ENCODE data around the gene SYNE2. TPM values are rescaled to one million over a fixed set of nuclear protein-coding genes. Genes with fewer than 3 reads are reported as not detected.

SYNE2 gene
- total and polyA plus RNA-seq, 10 of the 15 experiments (the other 5 are each of a cell fraction or from before 2014, with no cell fraction given): 2.1 to 52.7 (median 38.1) TPM

DNA sequence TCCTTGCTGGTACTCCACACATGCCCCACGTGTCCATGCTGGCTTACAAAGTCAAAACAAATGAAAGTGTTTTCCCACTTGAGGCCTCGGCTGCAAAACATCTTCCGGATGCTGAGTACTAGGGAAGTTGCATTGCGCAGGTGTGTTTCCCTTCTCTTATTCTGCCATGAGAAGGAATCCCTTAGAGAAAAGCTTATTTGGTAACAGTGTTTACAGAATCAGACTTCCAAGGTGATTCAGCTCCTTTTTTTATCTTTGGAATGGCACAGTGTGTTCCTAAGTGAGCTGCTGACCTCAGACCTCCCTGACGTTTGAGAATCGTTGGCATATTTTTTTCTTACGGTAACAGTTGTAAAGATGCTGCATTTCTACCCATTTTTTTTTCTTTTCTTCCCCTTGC lies 230.0 kb downstream of the SYNE2 start:
- no peaks in the 10 kb centered on the region for H3K27me3 ChIP-seq (replicated peaks in 1 of 2; ENCODE audit: control insufficient read depth in 2 of 2, insufficient read depth in 2 of 2, low read length in 1 of 2)
- SMC1A ChIA-PET (ENCODE audit: uncharacterized antibody, unreplicated experiment): interaction anchor here (1.6 kb wide), 1 partner anchor 11 kb away, joined by 3 read pairs; no protein-coding TSS in a partner anchor
- no peak overlapping the region for H3K4me2 ChIP-seq (ENCODE audit: control insufficient read depth, insufficient read depth)
- FAIRE-seq (no peak), ATAC-seq (no peak), DNase-seq (ENCODE audit: low read depth, low spot score) (no peak)
- TF ChIP-seq, protein P1, sequence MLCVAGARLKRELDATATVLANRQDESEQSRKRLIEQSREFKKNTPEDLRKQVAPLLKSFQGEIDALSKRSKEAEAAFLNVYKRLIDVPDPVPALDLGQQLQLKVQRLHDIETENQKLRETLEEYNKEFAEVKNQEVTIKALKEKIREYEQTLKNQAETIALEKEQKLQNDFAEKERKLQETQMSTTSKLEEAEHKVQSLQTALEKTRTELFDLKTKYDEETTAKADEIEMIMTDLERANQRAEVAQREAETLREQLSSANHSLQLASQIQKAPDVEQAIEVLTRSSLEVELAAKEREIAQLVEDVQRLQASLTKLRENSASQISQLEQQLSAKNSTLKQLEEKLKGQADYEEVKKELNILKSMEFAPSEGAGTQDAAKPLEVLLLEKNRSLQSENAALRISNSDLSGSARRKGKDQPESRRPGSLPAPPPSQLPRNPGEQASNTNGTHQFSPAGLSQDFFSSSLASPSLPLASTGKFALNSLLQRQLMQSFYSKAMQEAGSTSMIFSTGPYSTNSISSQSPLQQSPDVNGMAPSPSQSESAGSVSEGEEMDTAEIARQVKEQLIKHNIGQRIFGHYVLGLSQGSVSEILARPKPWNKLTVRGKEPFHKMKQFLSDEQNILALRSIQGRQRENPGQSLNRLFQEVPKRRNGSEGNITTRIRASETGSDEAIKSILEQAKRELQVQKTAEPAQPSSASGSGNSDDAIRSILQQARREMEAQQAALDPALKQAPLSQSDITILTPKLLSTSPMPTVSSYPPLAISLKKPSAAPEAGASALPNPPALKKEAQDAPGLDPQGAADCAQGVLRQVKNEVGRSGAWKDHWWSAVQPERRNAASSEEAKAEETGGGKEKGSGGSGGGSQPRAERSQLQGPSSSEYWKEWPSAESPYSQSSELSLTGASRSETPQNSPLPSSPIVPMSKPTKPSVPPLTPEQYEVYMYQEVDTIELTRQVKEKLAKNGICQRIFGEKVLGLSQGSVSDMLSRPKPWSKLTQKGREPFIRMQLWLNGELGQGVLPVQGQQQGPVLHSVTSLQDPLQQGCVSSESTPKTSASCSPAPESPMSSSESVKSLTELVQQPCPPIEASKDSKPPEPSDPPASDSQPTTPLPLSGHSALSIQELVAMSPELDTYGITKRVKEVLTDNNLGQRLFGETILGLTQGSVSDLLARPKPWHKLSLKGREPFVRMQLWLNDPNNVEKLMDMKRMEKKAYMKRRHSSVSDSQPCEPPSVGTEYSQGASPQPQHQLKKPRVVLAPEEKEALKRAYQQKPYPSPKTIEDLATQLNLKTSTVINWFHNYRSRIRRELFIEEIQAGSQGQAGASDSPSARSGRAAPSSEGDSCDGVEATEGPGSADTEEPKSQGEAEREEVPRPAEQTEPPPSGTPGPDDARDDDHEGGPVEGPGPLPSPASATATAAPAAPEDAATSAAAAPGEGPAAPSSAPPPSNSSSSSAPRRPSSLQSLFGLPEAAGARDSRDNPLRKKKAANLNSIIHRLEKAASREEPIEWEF (IDR thresholded peaks at IDR 0.05; ENCODE audit: insufficient replicate concordance, low read depth, low read length): no peak
- TF ChIP-seq ZNF622 (IDR thresholded peaks at IDR 0.05) (no peak), STAT3 (IDR thresholded peaks at IDR 0.05; ENCODE audit: low read depth, low read length) (no peak), PML (IDR thresholded peaks at IDR 0.05; ENCODE audit: low read length) (no peak), STAT1 (conservative IDR thresholded peaks at IDR 0.05) (no peak), BMI1 (IDR thresholded peaks at IDR 0.05; ENCODE audit: borderline replicate concordance) (no peak), PAX5 (IDR thresholded peaks at IDR 0.05; ENCODE audit: borderline replicate concordance, low read depth, low read length) (no peak), HDGF (IDR thresholded peaks at IDR 0.05) (no peak), BACH1 (IDR thresholded peaks at IDR 0.05; ENCODE audit: borderline replicate concordance) (no peak), MXI1 (IDR thresholded peaks at IDR 0.05; ENCODE audit: low read depth, low read length) (no peak), SMAD5 (IDR thresholded peaks at IDR 0.05; ENCODE audit: low read depth) (no peak), SUPT20H (IDR thresholded peaks at IDR 0.05; ENCODE audit: borderline replicate concordance, control insufficient read depth, low read depth, low read length) (no peak), CBFB (IDR thresholded peaks at IDR 0.05; ENCODE audit: low read depth) (no peak), RAD51 (IDR thresholded peaks at IDR 0.05) (no peak), CHD1 (IDR thresholded peaks at IDR 0.05; ENCODE audit: low read depth, low read length) (no peak), HCFC1 (IDR thresholded peaks at IDR 0.05; ENCODE audit: low read length) (no peak), LARP7 (IDR thresholded peaks at IDR 0.05) (no peak), SP1 (IDR thresholded peaks at IDR 0.05; ENCODE audit: low read depth, low read length) (no peak), ZSCAN29 (IDR thresholded peaks at IDR 0.05) (no peak)
- TF ChIP-seq, protein P2, sequence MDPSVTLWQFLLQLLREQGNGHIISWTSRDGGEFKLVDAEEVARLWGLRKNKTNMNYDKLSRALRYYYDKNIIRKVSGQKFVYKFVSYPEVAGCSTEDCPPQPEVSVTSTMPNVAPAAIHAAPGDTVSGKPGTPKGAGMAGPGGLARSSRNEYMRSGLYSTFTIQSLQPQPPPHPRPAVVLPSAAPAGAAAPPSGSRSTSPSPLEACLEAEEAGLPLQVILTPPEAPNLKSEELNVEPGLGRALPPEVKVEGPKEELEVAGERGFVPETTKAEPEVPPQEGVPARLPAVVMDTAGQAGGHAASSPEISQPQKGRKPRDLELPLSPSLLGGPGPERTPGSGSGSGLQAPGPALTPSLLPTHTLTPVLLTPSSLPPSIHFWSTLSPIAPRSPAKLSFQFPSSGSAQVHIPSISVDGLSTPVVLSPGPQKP (IDR thresholded peaks at IDR 0.05; ENCODE audit: low read depth, low read length): no peak
- H3K9me3 ChIP-seq (replicated peaks; ENCODE audit: control insufficient read depth, insufficient read depth, low read length): no peaks in the 10 kb centered on the region
- no peaks in the 10 kb centered on the region for H3K79me2 ChIP-seq (ENCODE audit: control insufficient read depth, insufficient read depth, low read length)
- H4K20me1 ChIP-seq (ENCODE audit: control insufficient read depth, insufficient read depth): no peaks in the 10 kb centered on the region
- intact Hi-C loops (cut with micrococcal nuclease; ENCODE audit: unreplicated experiment) (no loop called here), in situ Hi-C loops (cut with MboI) (no loop called here)
- H2AFZ ChIP-seq (ENCODE audit: control insufficient read depth, low read depth, low read length): no peak overlapping the region
- RAD21 ChIA-PET (ENCODE audit: unreplicated experiment): no interaction called here
- peaks cover 4 to 9% of the 10 kb centered on the region in 2 experiments; a peak in 3 of 4 replicates for H3K36me3 ChIP-seq (ENCODE audit: control insufficient read depth in 2 of 2, insufficient read depth in 2 of 2, low read length in 1 of 2)
- H3K27ac ChIP-seq (ENCODE audit: control insufficient read depth, insufficient read depth): no peak overlapping the region
- BruUV-seq (replicated peaks): no TSS peak
- no peak overlapping the region for H3K4me3 ChIP-seq
- no peaks in the 10 kb centered on the region for H3K4me1 ChIP-seq (ENCODE audit: control insufficient read depth, insufficient read depth, low read length)
- CTCF ChIA-PET: interaction anchor here (1.2 kb wide), 1 partner anchor 57 kb away, joined by 4 read pairs; no protein-coding TSS in a partner anchor
- POLR2A ChIA-PET: no interaction called here
- H3K9ac ChIP-seq (ENCODE audit: control insufficient read depth, insufficient read depth, low read length): no peak overlapping the region
- WGBS (ENCODE audit: insufficient coverage, insufficient replicate concordance, low lambda C conversion rate, missing lambda C conversion rate): 81% methylated on average over 7 of the region's 7 CpGs
